ENCODE data around the gene ACSL6. TPM values are rescaled to one million over a fixed set of nuclear protein-coding genes. Genes with fewer than 3 reads are reported as not detected.
A peak's percentile ranks its signal among the peaks of the same experiment; 100 is the strongest.

The ACSL6 gene
- total and polyA plus RNA-seq, 5 donors from 2014 or later, result 3.0 to 5.7 (median 5.5) TPM

DNA sequence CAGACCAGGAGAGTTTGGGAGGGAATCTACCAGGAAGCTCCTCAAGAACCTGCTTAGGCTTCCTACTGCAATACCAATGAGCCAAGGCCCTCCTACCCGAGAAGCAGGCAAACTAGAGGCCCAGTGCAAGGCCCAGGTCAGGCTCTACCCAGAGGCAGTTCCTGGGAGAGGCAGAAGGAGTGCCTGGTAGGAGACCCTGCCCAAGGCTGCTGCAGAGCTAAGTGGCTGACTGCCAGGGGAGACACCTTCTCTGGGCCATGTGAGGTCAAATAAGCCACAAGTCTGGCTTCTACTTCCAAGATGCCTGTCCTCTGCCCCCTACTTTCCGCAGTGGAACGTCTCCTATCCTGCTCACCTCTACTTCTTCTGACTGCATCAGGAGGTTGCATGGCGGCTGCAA is 17.8 kb downstream of the ACSL6 start:
- H3K27me3 Mint-ChIP-seq, result no peaks in the 10 kb centered on the region
- H3K4me3 ChIP-seq (ENCODE audit: low read depth, low read length), result no peak overlapping the region
- no peak overlapping the region for H3K4me3 Mint-ChIP-seq
- peaks cover 0 to 14% (median 3%) of the 10 kb centered on the region in 4 donors for H3K4me1 Mint-ChIP-seq
- H3K9me3 Mint-ChIP-seq, result peaks cover 0 to 2% (median 0%) of the 10 kb centered on the region in 7 donors
- no peak for DNase-seq
- H3K27me3 ChIP-seq (ENCODE audit: control insufficient read depth, insufficient read depth, low read length), result no peaks in the 10 kb centered on the region
- no peak overlapping the region for H3K27ac ChIP-seq (ENCODE audit: insufficient read depth, low read length, poor library complexity, severe bottlenecking)
- H3K36me3 Mint-ChIP-seq, result no peaks in the 10 kb centered on the region
- no peaks in the 10 kb centered on the region for H3K9me3 ChIP-seq (ENCODE audit: control insufficient read depth in 2 of 2, low read length in 2 of 2)
- no peaks in the 10 kb centered on the region for H3K36me3 ChIP-seq (ENCODE audit: control insufficient read depth, insufficient read depth, low read length)
- ATAC-seq (ENCODE audit: low read depth in 2 of 2), result no peak
- H3K4me1 ChIP-seq (ENCODE audit: control insufficient read depth, insufficient read depth, low read length, poor library complexity, severe bottlenecking), result no peaks in the 10 kb centered on the region
- no peak overlapping the region for H3K27ac Mint-ChIP-seq

DNA sequence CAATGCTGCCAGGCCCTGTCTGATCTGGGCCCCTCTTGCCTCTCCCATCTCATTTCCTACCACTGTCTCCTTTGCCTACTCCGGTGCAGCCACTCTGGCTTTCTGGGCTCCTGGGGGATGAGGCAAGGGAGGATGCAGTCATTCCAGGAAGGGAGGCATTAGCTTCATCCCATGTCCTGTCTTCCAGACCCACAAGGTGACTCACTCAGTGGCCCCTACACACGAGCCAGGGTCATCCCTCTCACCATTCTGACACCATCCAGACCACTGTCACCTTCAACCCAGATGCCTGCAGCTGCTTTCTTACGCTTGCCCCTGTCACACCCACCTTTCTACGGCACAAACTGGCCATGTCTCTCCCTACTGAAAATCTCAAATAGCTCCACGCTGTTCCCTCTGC is 19.1 kb downstream of the ACSL6 start:
- no peak for ATAC-seq (ENCODE audit: low read depth in 2 of 2)
- Mint-ChIP-seq H3K27ac (peak overlapping the region in 1 of 3 donors; percentile 61), H3K27me3 (no peaks in the 10 kb centered on the region)

DNA sequence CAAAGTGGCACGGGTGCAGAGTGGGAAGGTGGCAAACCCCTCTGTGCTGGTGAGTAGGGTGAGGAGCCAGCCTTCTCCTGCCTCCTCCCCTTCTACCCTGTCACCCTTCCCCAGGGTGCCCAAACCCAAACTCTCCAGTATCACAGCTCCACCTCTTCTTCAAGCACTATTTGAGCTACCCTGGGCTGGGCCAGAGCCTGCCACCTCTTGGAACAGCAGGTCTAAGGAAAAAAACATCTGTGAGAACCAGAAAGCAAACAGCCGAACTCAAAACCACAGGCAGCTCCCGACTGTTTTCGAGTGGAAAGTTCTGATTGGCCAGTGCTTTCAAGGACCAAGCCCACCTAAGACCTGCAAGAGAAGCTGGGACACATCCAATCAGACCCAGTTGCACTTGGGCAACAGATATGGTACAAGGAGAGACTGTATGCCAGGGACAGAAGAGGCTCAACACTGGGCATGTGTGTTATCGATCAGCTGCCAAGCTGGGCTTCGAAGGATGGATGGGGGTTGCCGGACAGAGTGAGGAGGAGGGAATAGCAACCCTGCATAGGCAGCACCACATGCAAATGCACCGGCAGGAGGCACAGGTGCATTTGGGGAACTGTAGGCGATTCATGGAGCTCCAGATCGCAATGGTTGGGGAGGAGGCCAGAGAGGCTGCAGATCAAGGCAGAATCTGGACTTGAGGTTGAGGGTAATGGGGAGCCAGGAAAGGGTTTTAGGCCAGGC is 19.7 kb downstream of the ACSL6 start:
- H3K4me1 ChIP-seq (ENCODE audit: control insufficient read depth, insufficient read depth, low read length, poor library complexity, severe bottlenecking), result no peaks in the 10 kb centered on the region
- ATAC-seq (ENCODE audit: low read depth in 2 of 2) (peak in 1 of 2 donors; percentile 9), DNase-seq (no peak)
- no peak overlapping the region for H3K4me3 ChIP-seq (ENCODE audit: low read depth, low read length)
- Mint-ChIP-seq H3K4me3 (no peak overlapping the region), H3K36me3 (no peaks in the 10 kb centered on the region), H3K27me3 (no peaks in the 10 kb centered on the region), H3K27ac (peak overlapping the region in 1 of 3 donors; percentile 33), H3K4me1 (peaks cover 0 to 5% (median 2%) of the 10 kb centered on the region in 4 donors), H3K9me3 (peaks cover 0 to 2% (median 0%) of the 10 kb centered on the region in 7 donors)
- no peaks in the 10 kb centered on the region for H3K36me3 ChIP-seq (ENCODE audit: control insufficient read depth, insufficient read depth, low read length)
- H3K9me3 ChIP-seq (ENCODE audit: control insufficient read depth in 2 of 2, low read length in 2 of 2), result no peaks in the 10 kb centered on the region
- no peaks in the 10 kb centered on the region for H3K27me3 ChIP-seq (ENCODE audit: control insufficient read depth, insufficient read depth, low read length)
- no peak overlapping the region for H3K27ac ChIP-seq (ENCODE audit: insufficient read depth, low read length, poor library complexity, severe bottlenecking)

More for the DNA sequence above, 19.1 kb downstream of the ACSL6 start:
- H3K4me3 Mint-ChIP-seq, result no peak overlapping the region
- no peak for DNase-seq
- Histone ChIP-seq H3K27me3 (ENCODE audit: control insufficient read depth, insufficient read depth, low read length) (no peaks in the 10 kb centered on the region), H3K4me1 (ENCODE audit: control insufficient read depth, insufficient read depth, low read length, poor library complexity, severe bottlenecking) (no peaks in the 10 kb centered on the region), H3K4me3 (ENCODE audit: low read depth, low read length) (no peak overlapping the region), H3K36me3 (ENCODE audit: control insufficient read depth, insufficient read depth, low read length) (no peaks in the 10 kb centered on the region), H3K27ac (ENCODE audit: insufficient read depth, low read length, poor library complexity, severe bottlenecking) (no peak overlapping the region), H3K9me3 (ENCODE audit: control insufficient read depth in 2 of 2, low read length in 2 of 2) (no peaks in the 10 kb centered on the region)
- H3K9me3 Mint-ChIP-seq, result peaks cover 0 to 2% (median 0%) of the 10 kb centered on the region in 7 donors
- H3K36me3 Mint-ChIP-seq, result no peaks in the 10 kb centered on the region
- peaks cover 0 to 6% (median 3%) of the 10 kb centered on the region in 4 donors for H3K4me1 Mint-ChIP-seq

DNA sequence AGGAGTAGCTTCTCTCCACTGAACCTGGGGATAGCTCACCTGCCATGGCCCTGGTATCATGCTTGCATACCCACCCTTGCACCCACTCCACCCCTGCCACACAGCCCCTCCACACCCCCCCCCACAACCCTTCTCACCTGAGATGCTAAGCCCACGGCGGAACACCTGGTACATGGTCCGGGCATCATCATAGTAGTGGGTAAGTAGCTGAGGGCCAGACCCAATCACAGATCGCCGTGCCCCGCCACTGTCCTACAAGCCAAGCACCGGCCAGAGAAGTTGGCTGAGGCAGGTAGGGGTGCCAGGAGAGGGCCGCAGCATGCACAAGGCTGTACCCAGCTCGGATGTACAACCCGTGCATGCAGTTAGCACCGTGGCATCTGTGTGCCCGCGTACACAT is 20.7 kb downstream of the ACSL6 start:
- no peak for ATAC-seq (ENCODE audit: low read depth in 2 of 2)
- Mint-ChIP-seq H3K4me3 (no peak overlapping the region), H3K27me3 (no peaks in the 10 kb centered on the region), H3K9me3 (peaks cover 0 to 2% (median 0%) of the 10 kb centered on the region in 7 donors), H3K4me1 (no peaks in the 10 kb centered on the region), H3K36me3 (no peaks in the 10 kb centered on the region), H3K27ac (no peak overlapping the region)
- no peak overlapping the region for H3K27ac ChIP-seq (ENCODE audit: insufficient read depth, low read length, poor library complexity, severe bottlenecking)
- H3K4me3 ChIP-seq (ENCODE audit: low read depth, low read length), result no peak overlapping the region
- H3K36me3 ChIP-seq (ENCODE audit: control insufficient read depth, insufficient read depth, low read length), result no peaks in the 10 kb centered on the region
- no peaks in the 10 kb centered on the region for H3K27me3 ChIP-seq (ENCODE audit: control insufficient read depth, insufficient read depth, low read length)
- no peaks in the 10 kb centered on the region for H3K4me1 ChIP-seq (ENCODE audit: control insufficient read depth, insufficient read depth, low read length, poor library complexity, severe bottlenecking)
- no peaks in the 10 kb centered on the region for H3K9me3 ChIP-seq (ENCODE audit: control insufficient read depth in 2 of 2, low read length in 2 of 2)
- DNase-seq, result no peak

DNA sequence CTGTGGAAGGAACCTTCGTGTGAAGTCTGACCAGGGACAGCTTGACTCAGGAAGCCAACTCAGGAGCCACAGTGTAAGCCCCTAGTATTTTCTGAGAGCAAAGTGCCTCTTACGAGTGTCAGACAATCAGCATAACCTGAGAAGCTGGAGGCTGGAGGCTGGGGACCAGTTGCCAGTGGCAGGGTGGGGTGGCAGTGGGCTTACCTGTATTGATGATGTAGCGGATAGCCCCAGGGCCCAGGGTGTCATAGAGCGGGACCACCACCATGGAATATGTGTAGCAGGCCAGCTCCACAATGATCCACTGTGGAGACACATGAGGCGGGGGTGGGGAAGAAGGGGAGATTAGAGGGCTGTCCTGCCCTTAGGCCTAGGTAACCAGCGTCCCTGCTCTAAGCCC is 22.9 kb downstream of the ACSL6 start:
- H3K9me3 Mint-ChIP-seq, result no peaks in the 10 kb centered on the region
- no peak overlapping the region for H3K27ac ChIP-seq (ENCODE audit: insufficient read depth, low read length, poor library complexity, severe bottlenecking)
- no peaks in the 10 kb centered on the region for H3K27me3 ChIP-seq (ENCODE audit: control insufficient read depth, insufficient read depth, low read length)
- no peaks in the 10 kb centered on the region for H3K27me3 Mint-ChIP-seq
- peak overlapping the region in 2 of 3 donors; percentile 15 to 60 for H3K27ac Mint-ChIP-seq
- no peaks in the 10 kb centered on the region for H3K36me3 Mint-ChIP-seq
- H3K36me3 ChIP-seq (ENCODE audit: control insufficient read depth, insufficient read depth, low read length), result no peaks in the 10 kb centered on the region
- H3K4me3 ChIP-seq (ENCODE audit: low read depth, low read length), result no peak overlapping the region
- ATAC-seq (ENCODE audit: low read depth in 2 of 2) (no peak), DNase-seq (no peak)
- H3K4me3 Mint-ChIP-seq, result no peak overlapping the region
- H3K4me1 Mint-ChIP-seq, result no peaks in the 10 kb centered on the region
- H3K9me3 ChIP-seq (ENCODE audit: control insufficient read depth in 2 of 2, low read length in 2 of 2), result no peaks in the 10 kb centered on the region
- H3K4me1 ChIP-seq (ENCODE audit: control insufficient read depth, insufficient read depth, low read length, poor library complexity, severe bottlenecking), result no peaks in the 10 kb centered on the region

DNA sequence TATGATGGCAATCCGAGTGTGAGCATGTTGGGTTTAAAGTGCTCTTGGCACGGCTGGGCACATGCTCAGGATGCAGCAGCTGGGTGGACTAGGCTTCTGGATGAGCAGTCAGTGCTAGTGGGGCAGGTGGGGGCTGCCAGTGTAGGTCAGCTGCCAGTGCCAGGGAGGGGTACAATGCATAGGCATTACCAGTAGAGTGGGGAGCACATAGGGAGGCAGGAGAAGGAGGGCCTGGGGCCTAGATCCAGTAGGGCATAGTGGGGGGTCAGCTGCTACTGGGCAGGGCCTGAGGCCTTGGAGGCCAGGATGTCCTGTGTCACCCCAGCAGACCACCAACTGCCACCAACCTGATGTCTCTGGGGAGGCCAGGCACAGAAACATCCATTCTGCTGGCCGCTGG is 24.2 kb downstream of the ACSL6 start:
- Mint-ChIP-seq H3K36me3 (no peaks in the 10 kb centered on the region), H3K27ac (peak overlapping the region in 1 of 3 donors; percentile 41)
- no peak for DNase-seq

DNA sequence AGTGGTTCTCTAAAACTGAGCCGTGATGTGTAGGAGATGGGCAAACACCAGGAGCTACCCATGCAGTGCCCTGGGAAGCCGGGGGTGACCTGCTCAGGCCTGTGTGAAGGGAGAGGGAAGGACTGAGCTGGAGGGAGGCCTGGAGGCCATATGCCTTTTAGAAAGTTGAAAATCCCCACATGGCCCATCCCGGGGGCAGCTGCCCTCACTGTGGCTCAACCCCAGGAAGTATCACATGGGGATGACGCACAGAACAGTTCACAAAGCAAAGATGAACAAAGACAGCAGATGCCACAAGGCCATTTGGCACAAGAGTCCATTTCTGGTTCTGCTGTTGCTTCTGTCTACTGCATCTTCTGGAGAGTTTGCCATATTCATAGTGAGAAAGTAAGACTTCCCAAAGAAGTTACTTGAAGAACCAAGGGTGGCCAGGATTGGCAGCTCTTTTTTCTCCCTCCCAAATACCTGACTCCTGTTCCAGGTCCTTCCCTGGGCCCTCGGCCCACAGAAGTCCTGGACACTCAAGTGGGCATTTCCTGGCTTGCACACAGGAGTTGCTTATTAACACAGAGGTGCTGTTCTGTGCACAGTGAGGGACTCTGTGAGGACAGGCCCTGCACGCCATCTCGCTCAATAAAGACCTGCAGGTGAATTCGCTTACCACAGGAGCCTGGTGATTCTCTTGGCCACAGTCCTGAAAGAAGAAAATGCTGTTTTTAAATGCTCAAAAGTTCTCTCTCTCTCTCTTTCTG is 25.1 kb downstream of the ACSL6 start:
- Histone ChIP-seq H3K4me1 (ENCODE audit: control insufficient read depth, insufficient read depth, low read length, poor library complexity, severe bottlenecking) (no peaks in the 10 kb centered on the region), H3K27me3 (ENCODE audit: control insufficient read depth, insufficient read depth, low read length) (no peaks in the 10 kb centered on the region), H3K27ac (ENCODE audit: insufficient read depth, low read length, poor library complexity, severe bottlenecking) (no peak overlapping the region), H3K9me3 (ENCODE audit: control insufficient read depth in 2 of 2, low read length in 2 of 2) (no peaks in the 10 kb centered on the region), H3K4me3 (ENCODE audit: low read depth, low read length) (no peak overlapping the region), H3K36me3 (ENCODE audit: control insufficient read depth, insufficient read depth, low read length) (no peaks in the 10 kb centered on the region)
- H3K4me1 Mint-ChIP-seq, result no peaks in the 10 kb centered on the region
- H3K36me3 Mint-ChIP-seq, result no peaks in the 10 kb centered on the region
- DNase-seq (no peak), ATAC-seq (ENCODE audit: low read depth in 2 of 2) (no peak)
- peaks cover 0 to 2% (median 0%) of the 10 kb centered on the region in 7 donors for H3K9me3 Mint-ChIP-seq
- peak overlapping the region in 1 of 3 donors; percentile 12 for H3K27ac Mint-ChIP-seq
- H3K4me3 Mint-ChIP-seq, result no peak overlapping the region
- no peaks in the 10 kb centered on the region for H3K27me3 Mint-ChIP-seq

More for the DNA sequence above, 24.2 kb downstream of the ACSL6 start:
- Mint-ChIP-seq H3K9me3 (peaks cover 0 to 2% (median 0%) of the 10 kb centered on the region in 7 donors), H3K4me3 (no peak overlapping the region), H3K4me1 (no peaks in the 10 kb centered on the region), H3K27me3 (no peaks in the 10 kb centered on the region)
- H3K4me3 ChIP-seq (ENCODE audit: low read depth, low read length), result no peak overlapping the region
- ATAC-seq (ENCODE audit: low read depth in 2 of 2), result no peak
- no peaks in the 10 kb centered on the region for H3K27me3 ChIP-seq (ENCODE audit: control insufficient read depth, insufficient read depth, low read length)
- H3K36me3 ChIP-seq (ENCODE audit: control insufficient read depth, insufficient read depth, low read length), result no peaks in the 10 kb centered on the region
- no peaks in the 10 kb centered on the region for H3K9me3 ChIP-seq (ENCODE audit: control insufficient read depth in 2 of 2, low read length in 2 of 2)
- no peaks in the 10 kb centered on the region for H3K4me1 ChIP-seq (ENCODE audit: control insufficient read depth, insufficient read depth, low read length, poor library complexity, severe bottlenecking)
- no peak overlapping the region for H3K27ac ChIP-seq (ENCODE audit: insufficient read depth, low read length, poor library complexity, severe bottlenecking)

All from CD4-positive, CD25-positive, alpha-beta regulatory T cell (primary cell).